GM12872 (cell line): Measurements from ENCODE around the gene MCC.

ENCODE experiments used
- TF ChIP-seq, protein P1 (sequence below): IDR thresholded peaks from 3 replicates; pipeline ENCODE4 v1.5.1; 2011; ENCODE audit warnings: low read depth, mild to moderate bottlenecking, low read length, moderate library complexity; ENCODE audit not compliant: insufficient read depth

Gene MCC

DNA sequence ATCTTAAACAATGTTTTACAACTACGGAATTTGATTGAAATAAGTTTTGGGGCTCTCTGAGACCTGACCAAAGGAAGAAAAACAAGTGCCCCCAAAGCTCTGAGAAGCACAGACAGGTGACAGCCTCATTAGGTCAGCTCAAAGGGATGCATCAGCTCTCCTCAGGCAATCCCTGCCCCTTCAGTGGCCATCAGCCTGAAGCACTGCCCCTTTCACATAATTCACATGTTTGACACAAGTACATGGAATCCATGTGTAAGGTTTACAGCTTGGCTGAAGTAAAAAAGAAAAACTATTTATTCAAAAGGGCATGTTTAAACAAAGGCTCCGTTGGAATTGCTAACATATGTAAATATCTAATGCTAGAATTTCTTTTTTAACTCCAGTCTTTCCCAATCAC is 109.7 kb downstream of the MCC start:
- TF ChIP-seq, protein P1, sequence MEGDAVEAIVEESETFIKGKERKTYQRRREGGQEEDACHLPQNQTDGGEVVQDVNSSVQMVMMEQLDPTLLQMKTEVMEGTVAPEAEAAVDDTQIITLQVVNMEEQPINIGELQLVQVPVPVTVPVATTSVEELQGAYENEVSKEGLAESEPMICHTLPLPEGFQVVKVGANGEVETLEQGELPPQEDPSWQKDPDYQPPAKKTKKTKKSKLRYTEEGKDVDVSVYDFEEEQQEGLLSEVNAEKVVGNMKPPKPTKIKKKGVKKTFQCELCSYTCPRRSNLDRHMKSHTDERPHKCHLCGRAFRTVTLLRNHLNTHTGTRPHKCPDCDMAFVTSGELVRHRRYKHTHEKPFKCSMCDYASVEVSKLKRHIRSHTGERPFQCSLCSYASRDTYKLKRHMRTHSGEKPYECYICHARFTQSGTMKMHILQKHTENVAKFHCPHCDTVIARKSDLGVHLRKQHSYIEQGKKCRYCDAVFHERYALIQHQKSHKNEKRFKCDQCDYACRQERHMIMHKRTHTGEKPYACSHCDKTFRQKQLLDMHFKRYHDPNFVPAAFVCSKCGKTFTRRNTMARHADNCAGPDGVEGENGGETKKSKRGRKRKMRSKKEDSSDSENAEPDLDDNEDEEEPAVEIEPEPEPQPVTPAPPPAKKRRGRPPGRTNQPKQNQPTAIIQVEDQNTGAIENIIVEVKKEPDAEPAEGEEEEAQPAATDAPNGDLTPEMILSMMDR: no peak

DNA sequence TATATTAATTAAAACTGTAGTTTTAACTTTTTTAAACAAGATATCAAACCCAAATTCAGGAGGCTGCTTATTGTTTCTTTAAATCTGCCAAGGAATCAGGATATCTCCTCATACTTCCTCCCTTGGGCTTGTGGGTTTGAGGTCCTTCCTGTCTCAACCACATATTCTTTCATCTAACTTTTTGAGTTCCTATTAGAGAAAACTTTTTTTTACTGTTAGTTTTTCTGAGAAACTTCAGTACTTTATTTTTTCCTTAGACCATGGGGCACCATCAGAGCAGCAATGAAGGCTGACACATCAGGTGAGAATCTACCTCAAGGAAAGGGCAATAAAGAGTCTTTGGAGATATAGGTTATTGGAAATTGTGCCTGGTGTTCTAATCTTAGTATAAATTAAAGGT is 110.2 kb downstream of the MCC start:
- TF ChIP-seq, protein P1: no peak

DNA sequence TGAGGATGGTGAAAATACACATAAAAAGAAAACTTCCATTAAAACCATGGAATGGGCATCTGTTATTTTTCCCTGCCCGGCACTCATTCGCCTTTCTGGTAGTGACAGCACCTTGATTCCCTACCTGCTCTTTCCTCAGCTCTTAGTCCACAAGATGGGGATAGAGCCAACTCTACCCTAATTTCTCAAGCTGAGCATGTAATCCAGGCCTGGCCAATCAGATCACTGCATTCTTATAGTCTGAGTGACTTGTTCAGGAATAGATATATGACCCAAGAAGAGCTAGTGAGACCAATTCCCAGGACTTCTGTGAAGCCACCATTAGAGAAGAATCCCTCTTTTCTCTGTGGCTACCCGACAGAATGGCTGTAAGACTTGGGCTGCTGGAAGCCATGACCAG is 111.6 kb downstream of the MCC start:
- TF ChIP-seq, protein P1: no peak

DNA sequence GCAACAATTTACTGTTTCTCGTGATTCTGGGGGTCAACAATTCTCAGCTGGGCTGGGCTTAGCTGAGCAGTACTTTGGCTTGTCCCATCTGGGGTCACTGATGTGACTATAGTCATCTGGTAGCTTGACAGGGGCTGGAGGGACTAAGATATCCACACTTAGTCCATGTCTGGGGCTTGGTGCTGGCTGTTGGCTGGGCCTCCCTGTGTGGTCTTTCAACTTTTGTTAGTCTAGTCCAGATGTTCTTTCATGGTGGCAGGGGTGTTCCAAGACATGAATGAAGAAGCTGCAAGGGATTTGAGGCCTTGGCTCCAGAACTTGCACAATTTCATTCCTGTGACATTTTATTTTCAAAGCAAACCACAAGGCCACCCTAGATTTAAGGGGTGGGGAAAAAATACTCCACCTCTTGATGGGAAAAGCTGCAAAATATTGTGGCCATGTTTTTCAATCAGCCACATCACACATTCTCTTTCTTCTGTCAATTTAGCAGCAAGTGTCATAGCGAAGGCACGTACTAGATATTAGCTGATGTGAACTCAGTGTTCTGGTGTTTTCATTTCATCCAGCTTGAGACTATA is 112.7 kb downstream of the MCC start:
- TF ChIP-seq, protein P1: no peak

DNA sequence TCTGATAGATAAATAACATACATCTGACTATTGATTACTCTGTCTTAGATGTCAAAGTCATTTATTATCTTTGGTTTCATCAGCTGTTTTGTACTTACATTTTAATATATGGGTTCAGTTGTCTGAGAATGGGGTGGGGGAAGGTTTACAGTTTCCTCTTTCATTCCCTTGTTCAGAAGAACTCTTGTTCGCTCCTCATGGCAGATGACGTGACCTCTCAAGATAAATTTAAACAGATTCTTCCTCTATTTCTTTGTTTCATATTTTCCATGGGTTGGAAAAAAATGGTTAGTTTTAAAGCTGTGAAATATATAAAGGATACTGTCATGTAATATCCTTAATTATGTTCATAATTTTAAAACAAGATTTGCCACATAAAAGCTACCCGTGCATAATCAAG is 114.8 kb downstream of the MCC start:
- TF ChIP-seq, protein P1: no peak

DNA sequence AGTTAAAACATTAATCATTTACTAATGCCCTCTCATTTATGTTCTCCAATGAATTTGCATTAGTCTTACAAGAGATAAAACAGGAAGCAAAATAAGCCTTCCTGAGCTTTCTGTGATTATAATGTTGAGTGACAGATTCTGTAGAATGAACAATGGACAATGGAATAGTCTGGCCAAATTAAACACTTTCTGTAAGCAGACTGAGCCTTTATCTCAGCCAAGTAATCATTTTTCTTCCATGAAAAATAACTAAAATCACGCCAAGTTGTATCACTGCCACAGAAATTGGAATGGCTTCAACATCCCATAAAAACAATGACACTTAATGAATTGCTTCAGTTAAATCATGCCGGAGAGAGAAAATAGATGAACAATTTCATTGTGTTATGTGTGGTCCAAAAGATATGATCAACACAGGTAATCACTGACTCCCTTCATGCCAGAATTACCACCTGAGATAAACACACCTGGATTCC is 116.5 kb downstream of the MCC start:
- TF ChIP-seq, protein P1: no peak

DNA sequence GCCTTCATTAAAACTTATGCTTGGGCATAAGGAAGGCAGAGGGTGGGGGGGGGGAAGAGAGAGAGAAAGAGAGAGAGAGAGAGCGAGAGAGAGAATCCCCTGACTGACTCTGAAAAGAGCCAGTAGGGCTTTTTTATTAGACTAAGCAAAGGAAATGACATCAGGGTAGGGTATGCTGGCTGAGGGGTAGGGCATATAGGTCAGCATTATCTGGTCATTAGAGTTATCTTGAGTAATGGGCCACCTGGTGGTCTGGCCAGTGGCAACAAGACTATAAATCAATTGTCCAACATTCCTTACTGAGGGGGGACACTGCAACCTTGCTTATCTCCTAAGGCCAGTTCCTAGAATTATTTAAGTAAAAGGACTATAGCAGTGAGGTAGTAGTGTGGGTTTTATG is 120.7 kb downstream of the MCC start:
- TF ChIP-seq, protein P1: no peak
